WI38 (cell line): ENCODE results near the gene SMCO1.
"Not testable (repeated sequence)": the region's sequence is repeated elsewhere in the genome, so short reads cannot be mapped to it uniquely, and the experiment has no call there.

Source experiments
- H3K4me3 ChIP-seq: 2 replicates; pipeline ENCODE4 v1.5.1; 2011; ENCODE audit warnings: low read depth, mild to moderate bottlenecking, control low read depth, low read length
- CTCF ChIP-seq: IDR thresholded peaks from 2 replicates; pipeline ENCODE4 v1.5.1; 2012; ENCODE audit warnings: low read depth, mild to moderate bottlenecking, control low read depth, low read length

SMCO1 gene

GRCh38 chr3:196553551-196553950 lies 38.4 kb upstream of the SMCO1 start:
- TF ChIP-seq CTCF: no peak
- no peak overlapping the region for H3K4me3 ChIP-seq

GRCh38 chr3:196552253-196552652 lies 37.1 kb upstream of the SMCO1 start:
- TF ChIP-seq CTCF: no peak
- H3K4me3 ChIP-seq: no peak overlapping the region

GRCh38 chr3:196550172-196550571 lies 35.0 kb upstream of the SMCO1 start:
- H3K4me3 ChIP-seq: not testable (repeated sequence)

- H3K4me3 ChIP-seq: not testable (repeated sequence)
These were observed 34.2 kb upstream of the SMCO1 start for GRCh38 chr3:196549312-196549711.

GRCh38 chr3:196547067-196547466 lies 31.9 kb upstream of the SMCO1 start:
- H3K4me3 ChIP-seq: no peak overlapping the region
- TF ChIP-seq CTCF: no peak

GRCh38 chr3:196546537-196546936 lies 31.4 kb upstream of the SMCO1 start:
- no peak for TF ChIP-seq CTCF
- H3K4me3 ChIP-seq: no peak overlapping the region

- no peak overlapping the region for H3K4me3 ChIP-seq
- no peak for TF ChIP-seq CTCF
These were observed 29.4 kb upstream of the SMCO1 start for GRCh38 chr3:196544491-196544992.

GRCh38 chr3:196541684-196542445 lies 26.7 kb upstream of the SMCO1 start:
- TF ChIP-seq CTCF: no peak
- no peak overlapping the region for H3K4me3 ChIP-seq
